ENCODE results near the gene MAP2. TPM values are rescaled to one million over a fixed set of nuclear protein-coding genes. Genes with fewer than 3 reads are reported as not detected.

Gene MAP2
- polyA plus RNA-seq, 1 donor (not counting 4 experiments of a cell fraction or from before 2014, with no cell fraction given), result 16.2 TPM

GRCh38 chr2:209563453-209563852 is 139.6 kb downstream of the MAP2 start:
- FAIRE-seq (no peak), DNase-seq (ENCODE audit: low read depth, low spot score) (no peak)
- dilution Hi-C loops (cut with MboI; ENCODE audit: extremely low pct_ligation_motif_present, low sequenced_read_pairs), result no loop called here

GRCh38 chr2:209564816-209565215 is 141.0 kb downstream of the MAP2 start:
- Histone ChIP-seq H3K4me3 (ENCODE audit: control insufficient read depth in 2 of 3, extremely low read depth in 1 of 3, insufficient read depth in 2 of 3, low read depth in 1 of 3, low read length in 3 of 3) (no peak overlapping the region), H4K20me1 (ENCODE audit: control insufficient read depth, extremely low read depth, insufficient read depth, low read length) (no peaks in the 10 kb centered on the region), H3K9ac (ENCODE audit: control insufficient read depth, extremely low read depth, insufficient read depth, low read length) (no peak overlapping the region), H3K4me2 (ENCODE audit: control insufficient read depth, extremely low read depth, insufficient read depth, low read depth, low read length) (no peak overlapping the region), H3K9me1 (ENCODE audit: control insufficient read depth, extremely low read depth, insufficient read depth, low read length) (no peaks in the 10 kb centered on the region), H3K27ac (ENCODE audit: control insufficient read depth, insufficient read depth, low read length) (no peak overlapping the region), H3K4me1 (ENCODE audit: control insufficient read depth, extremely low read depth, insufficient read depth, low read length) (no peaks in the 10 kb centered on the region), H3K36me3 (ENCODE audit: control insufficient read depth in 2 of 2, extremely low read depth in 1 of 2, insufficient read depth in 2 of 2, low read length in 2 of 2) (no peaks in the 10 kb centered on the region), H3K27me3 (ENCODE audit: control insufficient read depth, extremely low read depth, insufficient read depth, low read length) (no peaks in the 10 kb centered on the region), H3K79me2 (ENCODE audit: control insufficient read depth, insufficient read depth, low read length) (no peaks in the 10 kb centered on the region), H2AFZ (ENCODE audit: control insufficient read depth, low read length) (no peak overlapping the region), H3K9me3 (ENCODE audit: control insufficient read depth, low read depth, low read length) (no peaks in the 10 kb centered on the region)
- TF ChIP-seq EZH2 (IDR thresholded peaks at IDR 0.05; ENCODE audit: low read length), result no peak
- no peak for TF ChIP-seq CTCF (optimal IDR thresholded peaks at IDR 0.05 in 1 of 3, IDR thresholded peaks at IDR 0.05 in 1 of 3, conservative IDR thresholded peaks at IDR 0.05 in 1 of 3; ENCODE audit: extremely low read depth in 1 of 3, insufficient read depth in 2 of 3, low read length in 3 of 3)
- dilution Hi-C loops (cut with MboI; ENCODE audit: extremely low pct_ligation_motif_present, low sequenced_read_pairs), result no loop called here
- no peak for DNase-seq (ENCODE audit: low read depth, low spot score)
- no peak for FAIRE-seq

More at GRCh38 chr2:209563453-209563852, 139.6 kb downstream of the MAP2 start:
- Histone ChIP-seq H3K4me1 (ENCODE audit: control insufficient read depth, extremely low read depth, insufficient read depth, low read length) (no peaks in the 10 kb centered on the region), H3K9me3 (ENCODE audit: control insufficient read depth, low read depth, low read length) (no peaks in the 10 kb centered on the region), H3K4me2 (ENCODE audit: control insufficient read depth, extremely low read depth, insufficient read depth, low read depth, low read length) (no peak overlapping the region), H3K27me3 (ENCODE audit: control insufficient read depth, extremely low read depth, insufficient read depth, low read length) (no peaks in the 10 kb centered on the region), H3K9me1 (ENCODE audit: control insufficient read depth, extremely low read depth, insufficient read depth, low read length) (no peaks in the 10 kb centered on the region), H3K4me3 (ENCODE audit: control insufficient read depth in 2 of 3, extremely low read depth in 1 of 3, insufficient read depth in 2 of 3, low read depth in 1 of 3, low read length in 3 of 3) (no peak overlapping the region), H2AFZ (ENCODE audit: control insufficient read depth, low read length) (no peak overlapping the region), H3K79me2 (ENCODE audit: control insufficient read depth, insufficient read depth, low read length) (no peaks in the 10 kb centered on the region), H3K9ac (ENCODE audit: control insufficient read depth, extremely low read depth, insufficient read depth, low read length) (no peak overlapping the region), H3K36me3 (ENCODE audit: control insufficient read depth in 2 of 2, extremely low read depth in 1 of 2, insufficient read depth in 2 of 2, low read length in 2 of 2) (no peaks in the 10 kb centered on the region), H4K20me1 (ENCODE audit: control insufficient read depth, extremely low read depth, insufficient read depth, low read length) (no peaks in the 10 kb centered on the region), H3K27ac (ENCODE audit: control insufficient read depth, insufficient read depth, low read length) (no peak overlapping the region)
- TF ChIP-seq CTCF (optimal IDR thresholded peaks at IDR 0.05 in 1 of 3, IDR thresholded peaks at IDR 0.05 in 1 of 3, conservative IDR thresholded peaks at IDR 0.05 in 1 of 3; ENCODE audit: extremely low read depth in 1 of 3, insufficient read depth in 2 of 3, low read length in 3 of 3) (no peak), EZH2 (IDR thresholded peaks at IDR 0.05; ENCODE audit: low read length) (no peak)
